HEK293 (cell line): ENCODE data around the gene TSEN54.

Experiments used
- BCL11B ChIP-seq: fragments of 450-650 bp; formaldehyde crosslinking; IDR thresholded peaks from 2 replicates; pipeline ENCODE4 v1.5.1; 2016; ENCODE audit warnings: low read depth, missing biosample characterization, missing genetic modification characterization
- IKZF3 ChIP-seq: fragments of 450-650 bp; IDR thresholded peaks from 2 replicates; pipeline ENCODE4 v1.5.0; 2018; ENCODE audit warnings: missing biosample characterization, mild to moderate bottlenecking, missing genetic modification characterization, moderate library complexity
- PRDM2 ChIP-seq: fragments of 450-650 bp; formaldehyde crosslinking; IDR thresholded peaks from 2 replicates; pipeline ENCODE4 v1.5.1; 2016; ENCODE audit warnings: missing biosample characterization, missing genetic modification characterization, borderline replicate concordance
- SALL2 ChIP-seq: fragments of 450-650 bp; formaldehyde crosslinking; IDR thresholded peaks from 2 replicates; pipeline ENCODE4 v1.5.0; 2017; ENCODE audit warnings: missing biosample characterization, mild to moderate bottlenecking, missing genetic modification characterization, borderline replicate concordance
- SETDB1 ChIP-seq: IDR thresholded peaks from one replicate; pipeline ENCODE4 v1.6.1; 2017; ENCODE audit warnings: mild to moderate bottlenecking, low read length, moderate library complexity, mixed read lengths; ENCODE audit not compliant: insufficient read length
- ZBTB21 ChIP-seq: fragments of 450-650 bp; formaldehyde crosslinking; IDR thresholded peaks from 2 replicates; pipeline ENCODE4 v1.5.1; 2017; ENCODE audit warnings: missing biosample characterization, missing genetic modification characterization
- ZEB2 ChIP-seq: fragments of 450-650 bp; formaldehyde crosslinking; IDR thresholded peaks from 2 replicates; pipeline ENCODE4 v1.5.1; 2016; ENCODE audit warnings: missing biosample characterization, missing genetic modification characterization
- ZFHX2 ChIP-seq: fragments of 450-650 bp; formaldehyde crosslinking; conservative IDR thresholded peaks from 2 replicates; pipeline ENCODE4 v1.5.1; 2016; ENCODE audit warnings: missing biosample characterization, missing genetic modification characterization
- ZNF214 ChIP-seq: fragments of 450-650 bp; formaldehyde crosslinking; IDR thresholded peaks from 2 replicates; pipeline ENCODE4 v1.5.1; 2017; ENCODE audit warnings: missing biosample characterization, mild to moderate bottlenecking, missing genetic modification characterization, borderline replicate concordance
- ZNF239 ChIP-seq: fragments of 450-650 bp; formaldehyde crosslinking; IDR thresholded peaks from 2 replicates; pipeline ENCODE4 v1.5.1; 2016; ENCODE audit warnings: missing biosample characterization, missing genetic modification characterization
- ZNF292 ChIP-seq: fragments of 450-650 bp; formaldehyde crosslinking; IDR thresholded peaks from 2 replicates; pipeline ENCODE4 v1.5.1; 2016; ENCODE audit warnings: low read depth, missing biosample characterization, missing genetic modification characterization, borderline replicate concordance
- ZNF324 ChIP-seq: fragments of 450-650 bp; formaldehyde crosslinking; IDR thresholded peaks from 2 replicates; pipeline ENCODE4 v1.5.1; 2016; ENCODE audit warnings: missing biosample characterization, missing genetic modification characterization
- ZNF362 ChIP-seq: fragments of 450-650 bp; formaldehyde crosslinking; IDR thresholded peaks from 2 replicates; pipeline ENCODE4 v1.5.1; 2016; ENCODE audit warnings: missing biosample characterization, missing genetic modification characterization
- ZNF404 ChIP-seq: fragments of 450-650 bp; formaldehyde crosslinking; IDR thresholded peaks from 2 replicates; pipeline ENCODE4 v1.5.1; 2017; ENCODE audit warnings: missing biosample characterization, missing genetic modification characterization
- ZNF423 ChIP-seq: fragments of 450-650 bp; formaldehyde crosslinking; IDR thresholded peaks from 2 replicates; pipeline ENCODE4 v1.5.1; 2016; ENCODE audit warnings: missing biosample characterization, missing genetic modification characterization
- ZNF488 ChIP-seq: fragments of 450-650 bp; formaldehyde crosslinking; IDR thresholded peaks from 2 replicates; pipeline ENCODE4 v1.5.1; 2016; ENCODE audit warnings: missing biosample characterization, missing genetic modification characterization
- ZNF529 ChIP-seq: fragments of 450-650 bp; formaldehyde crosslinking; IDR thresholded peaks from 2 replicates; pipeline ENCODE4 v1.5.1; 2017; ENCODE audit warnings: missing genetic modification characterization, missing biosample characterization; ENCODE audit not compliant: insufficient replicate concordance
- ZNF544 ChIP-seq: fragments of 450-650 bp; formaldehyde crosslinking; IDR thresholded peaks from 2 replicates; pipeline ENCODE4 v1.5.0; 2017; ENCODE audit warnings: missing biosample characterization, missing genetic modification characterization
- ZNF549 ChIP-seq: fragments of 450-650 bp; IDR thresholded peaks from 2 replicates; pipeline ENCODE4 v1.5.1; 2018; ENCODE audit warnings: missing biosample characterization, missing genetic modification characterization, mild to moderate bottlenecking, inconsistent platforms, moderate library complexity
- ZNF571 ChIP-seq: fragments of 450-650 bp; formaldehyde crosslinking; IDR thresholded peaks from 2 replicates; pipeline ENCODE4 v1.5.0; 2017; ENCODE audit warnings: missing biosample characterization, missing genetic modification characterization
- ZNF580 ChIP-seq: fragments of 450-650 bp; formaldehyde crosslinking; IDR thresholded peaks from 2 replicates; pipeline ENCODE4 v1.5.1; 2016; ENCODE audit warnings: missing biosample characterization, missing genetic modification characterization
- ZNF623 ChIP-seq: fragments of 450-650 bp; formaldehyde crosslinking; IDR thresholded peaks from 2 replicates; pipeline ENCODE4 v1.5.1; 2016; ENCODE audit warnings: missing biosample characterization, missing genetic modification characterization
- ZNF664 ChIP-seq: fragments of 450-650 bp; formaldehyde crosslinking; IDR thresholded peaks from 2 replicates; pipeline ENCODE4 v1.5.1; 2016; ENCODE audit warnings: missing biosample characterization, missing genetic modification characterization
- ZNF792 ChIP-seq: fragments of 450-650 bp; formaldehyde crosslinking; IDR thresholded peaks from 2 replicates; pipeline ENCODE4 v1.5.1; 2016; ENCODE audit warnings: missing biosample characterization, missing genetic modification characterization
- ZSCAN30 ChIP-seq: fragments of 450-650 bp; IDR thresholded peaks from 2 replicates; pipeline ENCODE4 v1.5.1; 2018; ENCODE audit warnings: missing biosample characterization, mild to moderate bottlenecking, missing genetic modification characterization, moderate library complexity
- TF ChIP-seq, protein P1 (sequence below): fragments of 450-650 bp; formaldehyde crosslinking; conservative IDR thresholded peaks from 2 replicates; pipeline ENCODE4 v1.5.1; 2016; ENCODE audit warnings: low read depth, missing biosample characterization, missing genetic modification characterization
- TF ChIP-seq, protein P2 (sequence below): sonication (generic); formaldehyde crosslinking; IDR thresholded peaks from 2 replicates; pipeline ENCODE4 v1.8.1; 2022; ENCODE audit warnings: mild to moderate bottlenecking, moderate library complexity, missing genetic modification reagents

The TSEN54 gene

GRCh38 chr17:75524970-75525805, 8.9 kb downstream of the TSEN54 start, which contains the start of gene LLGL2 (continued):
- TF ChIP-seq ZNF488 (no peak), ZNF214 (no peak), ZSCAN30 (tag by site-specific recombination) (peak; percentile 54), ZNF239 (tag by site-specific recombination) (no peak), ZNF404 (tag by site-specific recombination) (no peak), IKZF3 (peak; percentile 78), SETDB1 (no peak), ZNF623 (tag by site-specific recombination) (no peak), ZNF571 (no peak), ZNF292 (tag by site-specific recombination) (no peak), ZNF423 (peak; percentile 78; the same call in 1 of the 2 replicates), ZNF529 (tag by site-specific recombination) (no peak), BCL11B (tag by site-specific recombination) (no peak), SALL2 (tag by site-specific recombination) (no peak), ZFHX2 (tag by site-specific recombination) (peak; percentile 74), ZNF580 (tag by site-specific recombination) (0 out of 2 replicates have a peak, but pooled peaks have one; percentile 47), ZNF664 (tag by site-specific recombination) (no peak), PRDM2 (tag by site-specific recombination) (no peak), ZNF324 (tag by site-specific recombination) (peak; percentile 67; the same call in 1 of the 2 replicates), ZNF362 (tag by site-specific recombination) (no peak), ZNF544 (tag by site-specific recombination) (no peak), ZBTB21 (tag by site-specific recombination) (no peak), ZEB2 (tag by site-specific recombination) (peak; percentile 98), ZNF549 (tag by site-specific recombination) (no peak), ZNF792 (tag by site-specific recombination) (no peak)
- TF ChIP-seq, protein P1, sequence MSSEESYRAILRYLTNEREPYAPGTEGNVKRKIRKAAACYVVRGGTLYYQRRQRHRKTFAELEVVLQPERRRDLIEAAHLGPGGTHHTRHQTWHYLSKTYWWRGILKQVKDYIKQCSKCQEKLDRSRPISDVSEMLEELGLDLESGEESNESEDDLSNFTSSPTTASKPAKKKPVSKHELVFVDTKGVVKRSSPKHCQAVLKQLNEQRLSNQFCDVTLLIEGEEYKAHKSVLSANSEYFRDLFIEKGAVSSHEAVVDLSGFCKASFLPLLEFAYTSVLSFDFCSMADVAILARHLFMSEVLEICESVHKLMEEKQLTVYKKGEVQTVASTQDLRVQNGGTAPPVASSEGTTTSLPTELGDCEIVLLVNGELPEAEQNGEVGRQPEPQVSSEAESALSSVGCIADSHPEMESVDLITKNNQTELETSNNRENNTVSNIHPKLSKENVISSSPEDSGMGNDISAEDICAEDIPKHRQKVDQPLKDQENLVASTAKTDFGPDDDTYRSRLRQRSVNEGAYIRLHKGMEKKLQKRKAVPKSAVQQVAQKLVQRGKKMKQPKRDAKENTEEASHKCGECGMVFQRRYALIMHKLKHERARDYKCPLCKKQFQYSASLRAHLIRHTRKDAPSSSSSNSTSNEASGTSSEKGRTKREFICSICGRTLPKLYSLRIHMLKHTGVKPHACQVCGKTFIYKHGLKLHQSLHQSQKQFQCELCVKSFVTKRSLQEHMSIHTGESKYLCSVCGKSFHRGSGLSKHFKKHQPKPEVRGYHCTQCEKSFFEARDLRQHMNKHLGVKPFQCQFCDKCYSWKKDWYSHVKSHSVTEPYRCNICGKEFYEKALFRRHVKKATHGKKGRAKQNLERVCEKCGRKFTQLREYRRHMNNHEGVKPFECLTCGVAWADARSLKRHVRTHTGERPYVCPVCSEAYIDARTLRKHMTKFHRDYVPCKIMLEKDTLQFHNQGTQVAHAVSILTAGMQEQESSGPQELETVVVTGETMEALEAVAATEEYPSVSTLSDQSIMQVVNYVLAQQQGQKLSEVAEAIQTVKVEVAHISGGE, result peak; percentile 53
- TF ChIP-seq, protein P2, sequence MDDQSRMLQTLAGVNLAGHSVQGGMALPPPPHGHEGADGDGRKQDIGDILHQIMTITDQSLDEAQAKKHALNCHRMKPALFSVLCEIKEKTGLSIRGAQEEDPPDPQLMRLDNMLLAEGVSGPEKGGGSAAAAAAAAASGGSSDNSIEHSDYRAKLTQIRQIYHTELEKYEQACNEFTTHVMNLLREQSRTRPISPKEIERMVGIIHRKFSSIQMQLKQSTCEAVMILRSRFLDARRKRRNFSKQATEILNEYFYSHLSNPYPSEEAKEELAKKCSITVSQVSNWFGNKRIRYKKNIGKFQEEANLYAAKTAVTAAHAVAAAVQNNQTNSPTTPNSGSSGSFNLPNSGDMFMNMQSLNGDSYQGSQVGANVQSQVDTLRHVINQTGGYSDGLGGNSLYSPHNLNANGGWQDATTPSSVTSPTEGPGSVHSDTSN (CRISPR knock-in tag), result peak; percentile 76; the same call in 1 of the 2 replicates
